Measurements from ENCODE around the gene TSPAN4.

GRCh38 chr11:848380-848931, 5.8 kb downstream of the TSPAN4 start:
- TF ChIP-seq, protein P1, sequence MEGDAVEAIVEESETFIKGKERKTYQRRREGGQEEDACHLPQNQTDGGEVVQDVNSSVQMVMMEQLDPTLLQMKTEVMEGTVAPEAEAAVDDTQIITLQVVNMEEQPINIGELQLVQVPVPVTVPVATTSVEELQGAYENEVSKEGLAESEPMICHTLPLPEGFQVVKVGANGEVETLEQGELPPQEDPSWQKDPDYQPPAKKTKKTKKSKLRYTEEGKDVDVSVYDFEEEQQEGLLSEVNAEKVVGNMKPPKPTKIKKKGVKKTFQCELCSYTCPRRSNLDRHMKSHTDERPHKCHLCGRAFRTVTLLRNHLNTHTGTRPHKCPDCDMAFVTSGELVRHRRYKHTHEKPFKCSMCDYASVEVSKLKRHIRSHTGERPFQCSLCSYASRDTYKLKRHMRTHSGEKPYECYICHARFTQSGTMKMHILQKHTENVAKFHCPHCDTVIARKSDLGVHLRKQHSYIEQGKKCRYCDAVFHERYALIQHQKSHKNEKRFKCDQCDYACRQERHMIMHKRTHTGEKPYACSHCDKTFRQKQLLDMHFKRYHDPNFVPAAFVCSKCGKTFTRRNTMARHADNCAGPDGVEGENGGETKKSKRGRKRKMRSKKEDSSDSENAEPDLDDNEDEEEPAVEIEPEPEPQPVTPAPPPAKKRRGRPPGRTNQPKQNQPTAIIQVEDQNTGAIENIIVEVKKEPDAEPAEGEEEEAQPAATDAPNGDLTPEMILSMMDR (IDR thresholded peaks at IDR 0.05) = peak; percentile 82 to 93 (median 88)
- TF ChIP-seq POLR2A (IDR thresholded peaks at IDR 0.05) = no peak

All from heart left ventricle (tissue), 13 donors.